ENCODE results near the gene VGLL2.

VGLL2 gene

DNA sequence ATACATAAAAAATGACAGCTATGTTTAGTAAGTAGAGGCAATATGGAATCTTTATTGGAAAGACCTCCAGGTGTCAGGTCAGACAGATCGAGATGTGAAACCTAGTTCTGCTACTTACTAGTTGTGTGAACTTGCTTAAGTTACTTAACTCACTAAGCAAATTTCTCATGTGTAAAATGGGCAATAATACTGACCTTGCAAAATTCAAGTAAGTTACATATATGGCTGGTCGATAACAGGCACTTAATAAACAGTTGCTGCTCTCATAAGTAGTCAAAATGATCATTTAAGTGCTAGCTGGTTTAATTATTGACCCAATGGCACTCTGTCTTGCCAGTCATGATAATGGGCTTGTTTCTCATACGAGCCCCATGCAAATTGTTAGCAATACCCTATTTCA lies 46.0 kb downstream of the VGLL2 start:
- TF ChIP-seq CTCF (IDR thresholded peaks at IDR 0.05; ENCODE audit: low read length, missing control alignments): no peak
- H3K4me3 ChIP-seq (replicated peaks; ENCODE audit: low read depth, low read length): no peak overlapping the region
- DNase-seq (ENCODE audit: low read depth): no peak

DNA sequence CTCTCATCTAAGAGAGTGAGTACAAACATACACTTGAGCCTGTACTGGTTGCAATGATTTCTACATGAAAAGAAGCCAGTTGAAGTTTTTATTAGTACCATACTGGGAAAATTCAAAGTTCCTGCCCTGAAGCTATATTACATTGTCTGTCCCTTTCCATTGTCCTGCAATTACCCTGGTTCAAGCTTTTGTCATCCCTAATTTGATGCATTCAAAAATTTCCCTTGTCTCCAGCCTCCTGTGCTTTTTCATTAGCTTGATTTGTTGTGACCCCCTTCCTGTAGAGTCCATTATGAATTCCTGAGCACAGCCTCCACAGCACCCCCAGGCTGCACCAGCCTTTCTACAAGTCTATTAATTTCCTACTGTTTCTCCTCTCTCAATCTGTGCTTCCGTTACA lies 46.4 kb downstream of the VGLL2 start:
- H3K4me3 ChIP-seq (replicated peaks; ENCODE audit: low read depth, low read length): no peak overlapping the region
- no peak for DNase-seq (ENCODE audit: low read depth)
- TF ChIP-seq CTCF (IDR thresholded peaks at IDR 0.05; ENCODE audit: low read length, missing control alignments): no peak

DNA sequence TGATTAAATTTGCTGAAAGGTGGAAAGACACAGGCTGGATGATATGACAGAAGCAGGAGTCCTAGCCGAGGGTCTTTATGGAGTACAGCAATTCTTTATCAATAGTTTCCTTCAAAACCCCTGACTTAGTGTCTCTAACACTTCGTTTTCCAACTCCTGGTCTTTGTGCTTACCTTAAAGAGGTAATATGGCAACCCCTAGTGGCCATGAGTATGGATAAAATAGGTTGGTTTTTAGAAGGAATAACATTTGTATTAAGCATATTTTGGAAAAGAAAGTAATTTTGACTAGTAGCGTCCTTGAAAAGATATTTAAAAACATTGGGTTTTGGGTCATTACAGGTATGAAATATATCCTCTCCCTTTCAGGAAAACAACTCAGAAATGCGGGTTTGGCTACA lies 51.9 kb downstream of the VGLL2 start:
- H3K4me3 ChIP-seq (replicated peaks; ENCODE audit: low read depth, low read length): no peak overlapping the region
- DNase-seq (ENCODE audit: low read depth): peak; percentile 18
- peak; percentile 32 for TF ChIP-seq CTCF (IDR thresholded peaks at IDR 0.05; ENCODE audit: low read length, missing control alignments)
